IPS-20b (cell line): ENCODE measurements around the gene MRPS35.
A peak's percentile ranks its signal among the peaks of the same experiment; 100 is the strongest.

Experiments used
- H3K27ac ChIP-seq: one replicate; pipeline ENCODE4 v1.5.1; 2013; ENCODE audit warnings: low read length
- H3K27me3 ChIP-seq: 2 replicates; pipeline ENCODE4 v1.6.1; 2013; ENCODE audit warnings: mild to moderate bottlenecking, low read length, inconsistent platforms; ENCODE audit not compliant: insufficient read depth
- H3K36me3 ChIP-seq: 2 replicates; pipeline ENCODE4 v1.6.1; 2013; ENCODE audit warnings: low read depth, mild to moderate bottlenecking, inconsistent platforms, low read length, moderate library complexity; ENCODE audit not compliant: insufficient read depth
- H3K4me1 ChIP-seq: 2 replicates; pipeline ENCODE4 v1.6.1; 2013; ENCODE audit warnings: mild to moderate bottlenecking, control low read depth, inconsistent platforms, low read length, moderate library complexity; ENCODE audit not compliant: insufficient read depth
- H3K4me3 ChIP-seq: 2 replicates; pipeline ENCODE4 v1.5.1; 2013; ENCODE audit warnings: mild to moderate bottlenecking, low read length, inconsistent platforms
- H3K9ac ChIP-seq: 2 replicates; pipeline ENCODE4 v1.6.1; 2013; ENCODE audit warnings: low read depth, mild to moderate bottlenecking, inconsistent platforms, low read length, moderate library complexity
- H3K9me3 ChIP-seq: 2 replicates; pipeline ENCODE4 v1.6.1; 2013; ENCODE audit warnings: mild to moderate bottlenecking, low read depth, low read length, inconsistent platforms; ENCODE audit not compliant: insufficient read depth

The MRPS35 gene

GRCh38 chr12:27779920-27780611 is 69.4 kb downstream of the MRPS35 start, which contains the start of the genes KLHL42 and MANSC4:
TSS of gene KLHL42 (plus strand) at chr12:27780233. CDS start at chr12:27780331, 98 bp downstream.
TSS of gene MANSC4 (minus strand) at chr12:27780236. CDS start at chr12:27771276, 8,960 bp downstream.
- H3K27me3 ChIP-seq: no peaks in the 10 kb centered on the region
- H3K36me3 ChIP-seq: peaks cover 9% of the 10 kb centered on the region; the same call in 1 of the 2 replicates
- H3K9me3 ChIP-seq: no peaks in the 10 kb centered on the region
- peak within 1 kb of the TSS; percentile 83 for H3K4me3 ChIP-seq
- H3K9ac ChIP-seq: peak within 1 kb of the TSS; percentile 92; the same call in 1 of the 2 replicates
- H3K27ac ChIP-seq: peak within 1 kb of the TSS; percentile 72
- peaks cover 8% of the 10 kb centered on the region; the same call in 1 of the 2 replicates for H3K4me1 ChIP-seq

DNA sequence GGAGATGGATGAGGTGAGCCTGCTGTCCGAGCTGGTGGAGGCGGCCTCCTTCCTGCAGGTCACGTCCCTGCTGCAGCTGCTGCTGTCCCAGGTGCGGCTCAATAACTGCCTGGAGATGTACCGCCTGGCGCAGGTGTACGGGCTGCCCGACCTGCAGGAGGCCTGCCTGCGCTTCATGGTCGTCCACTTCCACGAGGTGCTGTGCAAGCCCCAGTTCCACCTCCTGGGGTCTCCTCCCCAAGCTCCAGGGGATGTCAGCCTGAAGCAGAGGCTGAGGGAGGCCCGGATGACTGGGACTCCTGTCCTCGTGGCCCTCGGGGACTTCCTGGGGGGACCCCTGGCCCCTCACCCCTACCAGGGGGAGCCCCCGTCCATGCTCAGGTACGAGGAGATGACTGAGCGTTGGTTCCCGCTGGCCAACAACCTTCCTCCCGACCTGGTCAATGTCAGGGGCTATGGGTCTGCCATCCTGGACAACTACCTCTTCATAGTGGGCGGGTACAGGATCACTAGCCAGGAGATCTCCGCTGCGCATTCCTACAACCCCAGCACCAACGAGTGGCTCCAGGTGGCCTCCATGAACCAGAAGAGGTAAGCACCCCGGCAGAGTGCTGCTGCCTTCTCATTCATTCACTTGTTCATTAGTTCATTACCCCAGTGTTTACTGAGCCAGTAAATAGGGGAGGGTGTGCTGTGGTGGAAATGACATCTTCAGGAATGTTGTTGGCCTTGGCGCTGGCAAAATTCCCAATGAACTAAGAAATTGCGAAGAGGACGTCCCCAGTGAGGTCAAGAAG is 70.2 kb downstream of the MRPS35 start:
- Histone ChIP-seq H3K9me3 (no peaks in the 10 kb centered on the region), H3K4me1 (peaks cover 8% of the 10 kb centered on the region; the same call in 1 of the 2 replicates), H3K27ac (peak overlapping the region; percentile 66), H3K4me3 (peak overlapping the region; percentile 83), H3K27me3 (no peaks in the 10 kb centered on the region), H3K36me3 (peaks cover 9% of the 10 kb centered on the region; the same call in 1 of the 2 replicates), H3K9ac (peak overlapping the region; percentile 92; the same call in 1 of the 2 replicates)

DNA sequence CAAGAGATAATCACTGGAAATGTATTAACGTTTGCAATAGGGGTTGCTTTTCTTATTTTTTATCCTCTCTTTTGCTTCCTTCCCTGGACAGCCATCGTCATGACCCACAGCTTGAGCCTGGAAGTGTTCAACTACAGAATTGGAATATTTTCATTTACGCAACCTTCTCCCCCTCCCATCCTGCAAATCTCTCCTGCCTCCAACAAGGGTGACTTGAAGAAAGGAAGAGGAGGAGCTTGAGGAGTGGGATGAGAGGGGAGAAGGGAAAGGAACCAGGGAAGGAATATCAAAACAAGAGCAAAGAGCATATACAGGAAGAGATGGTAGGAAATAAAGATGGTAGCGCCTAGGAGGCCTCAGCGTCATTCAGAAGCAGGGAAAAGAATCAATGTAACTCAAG is 71.0 kb downstream of the MRPS35 start:
- Histone ChIP-seq H3K4me3 (peak overlapping the region; percentile 83), H3K27ac (no peak overlapping the region), H3K36me3 (peaks cover 9% of the 10 kb centered on the region; the same call in 1 of the 2 replicates), H3K4me1 (peaks cover 8% of the 10 kb centered on the region; the same call in 1 of the 2 replicates), H3K9me3 (no peaks in the 10 kb centered on the region), H3K27me3 (no peaks in the 10 kb centered on the region), H3K9ac (peak overlapping the region; percentile 92; the same call in 1 of the 2 replicates)

DNA sequence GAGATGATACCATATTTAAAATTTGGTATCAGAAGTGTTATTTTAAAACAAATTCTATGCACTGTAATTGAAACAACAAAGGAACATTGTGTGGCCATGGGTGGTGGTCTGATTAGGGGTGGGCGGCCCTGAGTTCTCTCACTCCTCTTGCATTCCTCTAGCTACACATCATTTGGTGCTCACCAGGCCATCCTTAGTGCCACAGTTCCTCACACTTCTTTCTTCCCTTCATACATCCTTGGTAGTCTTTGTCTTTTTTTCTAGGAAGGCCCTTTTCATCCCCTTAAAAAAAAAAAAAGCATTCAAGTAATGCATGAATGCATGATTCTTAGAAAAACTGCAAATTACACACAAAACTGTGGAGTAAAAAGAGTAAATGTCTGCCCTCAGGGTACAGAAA is 71.8 kb downstream of the MRPS35 start:
- Histone ChIP-seq H3K4me3 (peak overlapping the region; percentile 83), H3K9ac (no peak overlapping the region), H3K27ac (no peak overlapping the region), H3K4me1 (peaks cover 8% of the 10 kb centered on the region; the same call in 1 of the 2 replicates), H3K9me3 (no peaks in the 10 kb centered on the region), H3K27me3 (no peaks in the 10 kb centered on the region), H3K36me3 (peaks cover 9% of the 10 kb centered on the region; the same call in 1 of the 2 replicates)

DNA sequence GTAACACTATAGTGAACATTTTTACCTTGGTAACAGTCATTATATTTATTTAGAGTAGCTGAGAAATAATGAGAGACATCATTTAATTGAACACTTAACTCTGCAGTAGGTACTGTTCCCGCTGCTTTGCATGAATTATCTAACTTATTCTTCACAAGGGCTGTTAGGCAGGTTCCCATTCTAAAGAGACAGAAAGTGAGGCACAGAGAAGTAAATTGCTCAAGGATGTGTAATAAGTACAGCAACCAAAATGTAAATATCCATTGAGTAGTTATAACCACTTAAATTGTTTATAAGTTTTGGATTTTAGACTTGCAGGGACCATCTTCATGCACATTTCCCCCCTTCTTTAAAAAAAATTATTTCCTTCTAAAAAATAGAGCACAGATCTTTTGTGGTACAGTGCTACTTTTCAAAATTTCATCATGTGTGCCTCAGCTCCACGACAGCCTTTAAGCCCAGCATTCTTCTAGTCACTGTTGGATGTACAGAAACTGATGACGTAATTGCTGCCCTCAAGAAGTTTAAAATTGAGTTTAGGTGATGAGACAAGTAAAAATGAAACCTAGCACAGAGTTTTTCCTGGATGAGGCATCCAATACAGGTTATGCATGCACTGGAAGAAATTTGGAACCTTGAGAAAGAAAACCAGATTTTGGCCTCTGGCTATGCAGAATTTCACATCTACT is 75.4 kb downstream of the MRPS35 start:
- Histone ChIP-seq H3K4me3 (no peak overlapping the region), H3K36me3 (peaks cover 35% of the 10 kb centered on the region), H3K9ac (no peak overlapping the region), H3K4me1 (peaks cover 8% of the 10 kb centered on the region; the same call in 1 of the 2 replicates), H3K27ac (no peak overlapping the region), H3K9me3 (no peaks in the 10 kb centered on the region), H3K27me3 (no peaks in the 10 kb centered on the region)

GRCh38 chr12:27787559-27787958 is 76.9 kb downstream of the MRPS35 start:
- peaks cover under 1% of the 10 kb centered on the region; the same call in 1 of the 2 replicates for H3K4me1 ChIP-seq
- H3K9ac ChIP-seq: no peak overlapping the region
- H3K36me3 ChIP-seq: peaks cover 42% of the 10 kb centered on the region
- H3K4me3 ChIP-seq: no peak overlapping the region
- H3K27me3 ChIP-seq: no peaks in the 10 kb centered on the region
- no peaks in the 10 kb centered on the region for H3K9me3 ChIP-seq
- H3K27ac ChIP-seq: no peak overlapping the region

- no peak overlapping the region for H3K4me3 ChIP-seq
- no peaks in the 10 kb centered on the region for H3K4me1 ChIP-seq
- peaks cover 66% of the 10 kb centered on the region for H3K36me3 ChIP-seq
- H3K27me3 ChIP-seq: no peaks in the 10 kb centered on the region
- no peak overlapping the region for H3K9ac ChIP-seq
- H3K27ac ChIP-seq: no peak overlapping the region
- H3K9me3 ChIP-seq: no peaks in the 10 kb centered on the region
Measured at GRCh38 chr12:27790179-27790578, 79.5 kb downstream of the MRPS35 start.

DNA sequence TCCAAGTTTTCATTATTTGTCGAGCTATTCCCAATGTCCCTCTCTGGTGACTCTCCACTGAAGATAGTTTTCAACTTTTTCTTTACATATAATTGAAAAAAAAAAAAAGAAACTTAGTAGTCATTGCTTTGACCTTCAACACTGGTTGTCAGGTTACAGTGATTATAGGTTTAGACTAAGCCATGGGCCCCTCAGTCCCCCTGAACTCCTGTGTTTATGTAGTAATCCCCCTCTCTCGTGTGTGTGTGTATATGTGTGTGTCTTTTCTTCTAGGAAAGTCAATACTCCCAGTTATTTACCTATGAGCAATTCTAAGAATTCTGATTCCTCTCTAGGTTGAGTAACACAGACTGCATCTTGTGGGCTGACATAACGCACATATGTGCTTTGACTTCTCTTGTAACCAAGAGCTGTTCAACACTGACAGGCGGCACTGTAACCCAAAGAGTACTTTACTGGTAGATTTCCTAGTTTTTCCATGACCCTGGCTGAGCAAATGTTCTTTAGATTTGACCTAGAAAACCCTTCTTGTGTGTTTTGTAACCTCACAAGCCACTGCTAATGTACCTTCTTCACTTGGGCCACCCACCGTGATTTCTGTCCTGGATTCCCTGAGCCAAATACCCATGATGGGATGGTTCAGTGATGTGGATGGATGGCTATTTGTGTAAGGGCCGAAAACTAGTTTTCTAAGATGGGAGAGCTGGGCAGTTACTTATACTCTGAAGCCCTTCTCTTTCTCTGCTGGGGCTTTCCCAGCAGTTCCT is 84.4 kb downstream of the MRPS35 start:
- no peak overlapping the region for H3K9ac ChIP-seq
- H3K4me1 ChIP-seq: no peaks in the 10 kb centered on the region
- peaks cover 95% of the 10 kb centered on the region for H3K36me3 ChIP-seq
- no peaks in the 10 kb centered on the region for H3K27me3 ChIP-seq
- H3K9me3 ChIP-seq: no peaks in the 10 kb centered on the region
- H3K27ac ChIP-seq: no peak overlapping the region
- no peak overlapping the region for H3K4me3 ChIP-seq

DNA sequence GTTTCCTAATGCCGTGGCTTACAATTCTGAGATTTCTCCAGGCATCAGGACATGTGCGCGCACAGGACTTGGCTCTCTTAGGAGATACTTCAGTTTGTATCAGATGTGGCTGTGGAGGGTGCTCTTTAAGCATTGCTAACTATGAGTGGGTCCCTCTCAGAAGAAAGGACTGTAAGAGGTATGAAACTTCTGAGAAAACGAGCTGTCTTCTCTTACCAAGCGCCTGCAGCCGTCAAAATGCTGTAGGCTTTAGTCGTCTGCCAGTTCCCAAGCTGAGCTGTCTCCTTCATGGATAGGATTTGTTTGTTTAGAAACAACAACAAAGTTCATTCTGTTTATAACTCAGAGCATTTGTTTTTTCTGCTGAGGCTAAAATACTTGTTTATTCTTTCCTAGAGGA is 85.5 kb downstream of the MRPS35 start:
- H3K9ac ChIP-seq: no peak overlapping the region
- H3K4me3 ChIP-seq: no peak overlapping the region
- H3K9me3 ChIP-seq: no peaks in the 10 kb centered on the region
- peaks cover 93% of the 10 kb centered on the region for H3K36me3 ChIP-seq
- H3K4me1 ChIP-seq: no peaks in the 10 kb centered on the region
- no peak overlapping the region for H3K27ac ChIP-seq
- H3K27me3 ChIP-seq: no peaks in the 10 kb centered on the region

DNA sequence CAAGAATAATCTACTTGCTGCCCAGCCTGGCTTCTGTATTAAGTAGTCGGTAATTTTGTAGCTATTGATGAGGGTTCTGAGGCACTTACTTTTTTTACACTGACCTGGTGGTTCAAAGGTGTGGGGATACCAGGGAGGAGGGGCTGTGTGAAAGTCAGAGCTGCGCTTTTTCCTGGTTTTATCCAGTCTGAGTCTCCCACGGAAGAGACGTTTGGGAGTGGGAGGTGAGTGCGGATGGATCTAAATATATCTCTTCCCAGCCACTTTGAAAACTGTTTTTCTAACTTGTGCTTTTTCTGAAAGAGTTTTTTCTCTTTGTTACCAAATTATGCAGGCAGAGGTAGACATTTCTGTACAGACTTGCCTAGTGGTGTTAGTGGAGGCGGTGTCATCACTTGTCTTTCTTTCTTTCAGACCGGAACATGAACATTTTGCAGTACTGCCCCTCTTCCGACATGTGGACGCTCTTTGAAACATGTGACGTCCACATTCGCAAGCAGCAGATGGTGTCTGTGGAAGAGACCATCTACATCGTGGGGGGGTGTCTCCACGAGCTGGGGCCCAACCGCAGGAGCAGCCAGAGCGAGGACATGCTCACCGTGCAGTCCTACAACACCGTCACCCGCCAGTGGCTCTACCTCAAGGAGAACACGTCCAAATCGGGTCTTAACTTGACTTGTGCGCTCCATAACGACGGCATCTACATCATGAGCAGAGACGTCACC is 86.8 kb downstream of the MRPS35 start:
- Histone ChIP-seq H3K36me3 (peaks cover 83% of the 10 kb centered on the region), H3K9ac (no peak overlapping the region), H3K9me3 (no peaks in the 10 kb centered on the region), H3K4me3 (no peak overlapping the region), H3K27ac (no peak overlapping the region), H3K27me3 (no peaks in the 10 kb centered on the region), H3K4me1 (no peaks in the 10 kb centered on the region)
